Hematopoietic multipotent progenitor cell treated with erythropoietin and hydrocortisone succinate and interleukin-3 and kit ligand, for 4 days (in vitro differentiated cells): ENCODE data around the gene IRS1.

Experiments used
- DNase-seq: peaks from one replicate; pipeline ENCODE4 v3.0.0-alpha.2; 2015

Gene IRS1

DNA sequence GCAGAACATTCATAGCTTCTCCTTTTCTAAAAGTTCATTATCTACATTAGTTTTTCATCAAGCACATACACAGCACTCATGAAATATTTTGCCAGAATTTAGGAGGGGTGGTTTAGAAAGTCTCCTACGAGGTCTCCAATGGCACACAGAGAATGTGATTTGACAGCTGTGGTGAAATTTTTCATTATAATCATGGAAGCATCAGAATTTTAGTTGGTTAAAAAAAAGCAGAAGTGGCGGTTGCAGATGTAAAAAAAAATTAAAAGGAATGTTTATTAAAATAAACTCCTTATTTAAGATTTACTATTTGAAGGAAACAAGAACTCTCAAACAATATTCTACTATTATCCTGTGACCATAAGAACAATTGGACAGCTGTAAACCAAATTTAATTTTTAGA, 25.4 kb upstream of the IRS1 start:
- DNase-seq = peak; percentile 39

DNA sequence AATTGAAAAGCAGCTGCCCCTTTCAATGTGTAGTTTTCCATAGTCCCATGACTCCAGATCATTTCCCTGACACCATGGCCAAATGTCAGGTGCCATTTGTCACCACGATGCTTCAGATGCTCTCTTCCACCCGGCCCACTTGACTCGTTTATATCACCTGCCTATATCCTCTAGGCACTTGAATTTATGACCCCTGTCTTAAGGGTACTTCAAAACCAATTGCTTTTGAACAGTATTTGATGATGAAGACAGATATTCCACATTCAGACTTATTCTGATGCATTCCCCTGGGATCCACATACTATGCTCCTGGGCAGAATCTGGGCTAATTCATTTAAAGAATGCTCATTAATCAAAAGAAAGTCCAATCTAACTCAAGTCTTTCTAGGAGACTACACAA, 19.3 kb upstream of the IRS1 start:
- DNase-seq = no peak

GRCh38 chr2:226813148-226813701, 13.6 kb upstream of the IRS1 start:
- DNase-seq = peak; percentile 38

DNA sequence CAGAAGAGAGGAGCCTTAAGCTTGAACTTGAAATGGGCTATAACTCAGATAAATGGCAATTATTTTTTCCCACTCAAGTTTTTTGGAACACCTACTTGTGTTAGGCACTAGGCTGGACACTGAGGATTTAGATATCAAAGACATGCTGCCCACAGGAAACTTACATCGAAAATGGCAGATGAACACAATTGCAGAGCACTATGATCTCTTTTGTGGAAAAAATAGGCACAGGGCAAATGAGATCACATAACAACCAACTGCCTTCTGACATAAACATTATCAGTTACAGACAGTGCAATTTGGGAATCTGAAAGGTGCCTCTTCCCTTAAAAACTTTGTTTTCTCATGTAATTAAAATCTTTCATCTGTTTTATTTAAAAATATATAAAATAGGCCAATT, 3.8 kb upstream of the IRS1 start:
- no peak for DNase-seq

GRCh38 chr2:226802573-226802972, 3.0 kb upstream of the IRS1 start:
- peak; percentile 88 for DNase-seq

DNA sequence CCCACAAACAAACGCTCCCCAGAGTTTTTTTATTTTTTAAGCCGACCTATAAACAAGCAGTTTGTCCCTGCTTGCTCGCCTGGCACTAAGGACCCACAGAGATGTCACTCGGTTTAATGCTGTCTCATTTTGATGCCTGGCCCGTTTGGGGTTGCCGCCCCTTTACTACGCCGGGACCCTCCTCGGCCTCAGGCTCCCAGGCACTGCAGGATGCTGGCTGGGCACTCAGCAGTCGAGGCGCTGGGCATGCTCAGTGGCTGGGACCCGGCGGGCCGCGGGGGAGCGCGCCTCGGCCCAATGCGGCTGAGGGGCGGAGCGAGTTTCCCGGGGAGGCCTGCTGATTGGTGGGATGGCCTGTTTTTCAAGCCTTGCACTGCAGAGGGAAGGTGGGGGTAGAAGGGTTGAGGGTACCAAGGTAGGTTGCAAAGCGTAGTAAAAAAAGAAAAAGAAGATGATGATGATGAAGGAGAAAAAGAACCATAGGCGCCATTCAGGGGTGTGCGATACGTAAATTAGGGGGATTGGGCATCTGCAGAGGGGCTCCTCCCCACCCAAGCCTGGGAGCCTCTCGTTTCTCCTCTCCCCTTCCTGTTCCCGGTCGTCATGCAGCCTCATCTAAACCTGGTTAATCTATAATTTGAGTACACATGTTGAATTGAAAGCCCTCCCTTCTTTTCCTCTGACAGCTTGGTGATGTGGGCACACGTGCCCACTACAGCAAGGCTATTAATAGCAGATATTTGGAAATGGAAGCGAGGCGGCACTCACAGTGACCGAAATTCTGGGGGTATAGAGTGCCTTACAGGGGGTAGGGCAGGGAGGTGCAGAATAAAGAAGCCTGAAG, 1.5 kb upstream of the IRS1 start:
- peak; percentile 50 for DNase-seq

GRCh38 chr2:226799976-226800940, 638 bp upstream of the IRS1 start:
- no peak for DNase-seq

- DNase-seq = peak; percentile 52
Observed at GRCh38 chr2:226798422-226799210, 1.0 kb downstream of the IRS1 start.

- no peak for DNase-seq
Observed at GRCh38 chr2:226797989-226798421, 1.6 kb downstream of the IRS1 start.

DNA sequence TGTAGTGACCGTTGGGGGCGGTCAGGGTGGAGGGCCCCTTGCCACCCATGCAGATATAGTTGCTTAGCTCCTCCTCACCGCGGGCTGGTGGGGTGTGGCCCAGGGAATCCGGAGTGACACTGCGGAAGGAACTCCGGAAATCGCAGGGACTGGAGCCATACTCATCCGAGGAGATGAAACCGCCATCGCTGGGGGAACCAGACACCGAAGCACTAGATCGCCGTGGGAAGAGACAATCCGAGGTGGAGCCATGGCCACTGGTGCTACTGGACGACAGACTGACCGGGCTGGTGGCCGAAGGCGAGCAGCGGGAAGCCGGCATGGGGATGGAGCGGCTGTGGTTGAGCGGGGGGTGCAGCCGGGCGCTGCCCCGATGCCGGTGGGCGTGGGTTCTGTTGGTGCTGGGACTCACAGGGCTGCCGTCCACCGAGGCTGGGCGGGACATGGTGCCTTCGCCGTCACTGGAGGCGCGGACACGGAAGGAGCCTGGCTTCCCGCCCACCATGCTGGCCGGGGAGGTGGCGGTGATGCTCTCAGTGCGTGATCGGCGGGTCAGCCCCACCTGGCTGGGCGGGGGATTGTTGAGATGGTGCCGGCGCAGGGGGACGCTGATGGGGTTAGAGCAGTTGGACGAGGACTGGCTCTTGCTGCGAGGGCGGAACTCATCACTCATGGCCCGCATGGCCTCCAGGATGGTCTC, 2.2 kb downstream of the IRS1 start:
- DNase-seq = no peak

DNA sequence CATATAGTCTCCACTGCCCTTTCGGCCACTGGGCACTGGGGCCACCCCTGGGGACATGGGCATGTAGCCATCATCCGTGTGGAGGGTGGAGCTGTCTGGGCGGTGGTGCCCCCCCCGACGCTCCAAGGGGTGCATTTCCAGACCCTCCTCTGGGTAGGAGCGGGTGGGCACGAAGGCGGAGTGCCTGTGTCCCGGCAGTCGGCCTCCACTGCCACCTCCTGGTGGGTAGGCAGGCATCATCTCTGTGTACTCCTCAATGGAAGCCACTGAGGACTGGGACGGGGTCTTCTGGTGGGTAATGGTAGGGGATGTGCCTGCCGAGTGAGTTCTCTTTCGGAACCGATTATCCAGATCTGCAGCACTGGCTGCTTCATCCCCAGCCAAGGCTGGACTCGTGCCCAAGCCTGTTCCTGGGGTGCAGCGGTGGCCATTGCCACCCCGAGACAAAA, 2.8 kb downstream of the IRS1 start:
- DNase-seq = peak; percentile 32

DNA sequence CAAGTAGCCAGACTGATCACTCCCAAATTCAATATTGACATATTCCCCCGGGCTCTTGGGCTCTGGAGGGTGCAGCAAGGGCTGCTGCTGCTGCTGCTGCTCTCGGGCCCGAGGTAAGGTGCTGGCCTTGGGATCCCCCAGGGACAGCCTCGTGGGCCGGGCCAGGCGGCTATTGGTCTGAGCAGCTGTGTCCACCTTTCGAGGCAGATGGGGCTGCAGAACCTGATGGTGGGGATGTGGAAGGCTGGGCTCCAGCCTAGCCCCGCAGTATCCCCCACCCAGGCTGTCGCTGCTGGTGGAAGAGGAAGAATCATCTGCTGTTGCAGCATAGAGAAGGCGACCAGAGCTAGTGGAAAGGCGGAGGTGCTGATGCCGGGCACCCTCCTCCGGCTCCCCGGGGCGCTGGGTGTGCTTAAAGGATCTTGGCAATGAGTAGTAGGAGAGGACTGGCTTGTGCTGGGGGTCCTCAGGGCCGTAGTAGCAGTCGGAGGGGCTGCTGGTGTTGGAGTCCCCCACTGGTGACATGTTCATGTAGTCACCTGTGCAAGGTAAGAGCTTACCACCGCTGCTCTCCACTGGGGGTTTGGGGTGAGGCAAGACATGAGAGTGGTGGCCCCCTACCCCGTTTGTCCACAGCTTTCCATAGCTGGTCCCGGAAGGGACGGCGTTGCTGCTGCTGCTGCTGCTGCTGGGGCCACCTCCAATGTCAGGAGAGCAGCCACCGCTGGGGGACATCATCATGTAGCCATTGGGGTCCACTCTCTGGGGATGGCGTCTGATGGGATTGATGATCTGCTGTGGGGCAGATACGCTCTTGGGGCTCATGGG, 3.4 kb downstream of the IRS1 start:
- no peak for DNase-seq

- DNase-seq = no peak
Observed at GRCh38 chr2:226795281-226796011, 4.2 kb downstream of the IRS1 start.

DNA sequence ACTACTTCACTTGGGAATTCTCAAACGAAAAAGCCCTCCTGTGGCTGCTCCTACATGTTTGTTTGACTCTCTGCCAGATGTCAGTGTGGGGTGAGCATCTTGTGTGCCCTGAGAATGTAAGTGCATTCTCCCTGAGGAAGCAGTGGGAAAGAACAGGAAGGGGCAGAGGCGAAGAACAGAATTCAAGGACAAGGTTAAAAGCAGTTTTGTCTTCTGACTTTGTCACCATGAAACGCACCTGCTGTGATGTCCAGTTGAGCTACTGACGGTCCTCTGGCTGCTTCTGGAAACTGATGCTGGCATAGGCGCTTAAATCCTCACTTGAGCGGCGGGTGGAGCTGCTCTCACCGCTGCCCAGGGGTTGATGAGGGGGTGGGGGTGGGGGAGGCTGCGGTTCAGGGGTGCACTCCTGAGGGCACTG, 4.9 kb downstream of the IRS1 start:
- DNase-seq = no peak

DNA sequence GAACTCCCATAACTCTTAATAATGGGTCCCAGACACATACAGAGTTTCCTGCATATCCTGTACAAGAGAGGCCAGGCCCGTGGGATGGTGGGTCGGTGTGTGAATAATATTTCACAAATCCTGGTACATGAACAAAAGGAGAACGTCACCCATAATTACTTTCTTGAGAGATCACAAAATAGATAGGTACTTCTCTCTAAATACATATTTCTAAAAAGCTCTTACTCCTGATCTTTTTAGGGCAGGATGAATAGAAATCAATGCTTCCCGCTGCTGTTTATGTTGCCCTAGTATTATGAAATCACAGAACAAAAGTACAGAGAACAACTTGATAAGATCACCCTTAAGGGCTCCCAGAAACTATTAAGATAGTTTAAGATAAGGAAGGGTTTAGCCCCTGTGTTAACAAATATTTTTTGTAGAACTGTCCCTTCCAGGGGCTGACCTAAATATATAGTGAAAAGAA, 5.4 kb downstream of the IRS1 start:
- no peak for DNase-seq

- no peak for DNase-seq
Observed at GRCh38 chr2:226793646-226794045, 6.0 kb downstream of the IRS1 start.

GRCh38 chr2:226792155-226792881, 7.3 kb downstream of the IRS1 start:
- no peak for DNase-seq

DNA sequence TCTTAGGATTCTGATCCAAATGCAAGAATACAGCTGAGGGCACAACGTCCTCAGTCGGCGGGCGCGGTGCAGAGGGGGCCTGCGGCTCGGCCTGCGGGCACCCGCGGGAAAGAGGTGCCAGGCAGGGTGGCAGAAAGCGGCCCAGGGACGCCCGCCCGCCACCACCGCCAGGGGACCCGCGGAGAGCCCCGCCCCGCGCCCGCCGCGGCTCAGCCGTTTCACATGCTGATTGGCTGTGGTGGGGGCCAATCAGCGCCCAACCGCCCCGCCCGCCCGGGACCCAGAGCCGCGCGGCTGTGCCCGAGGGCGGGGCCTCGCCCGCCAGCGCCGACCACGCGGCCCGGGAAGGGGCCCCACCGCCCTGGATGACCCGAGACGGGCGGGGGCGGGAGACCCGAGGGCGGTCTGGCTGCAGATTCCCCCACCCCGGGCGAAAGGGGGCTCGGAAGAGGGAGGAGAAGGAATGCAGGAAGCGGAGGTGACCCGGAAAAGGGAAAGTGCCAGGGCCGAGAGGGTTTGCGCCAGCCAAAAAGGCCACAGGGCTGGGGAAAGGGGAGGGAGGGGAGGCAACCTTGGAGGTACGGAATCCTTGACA, 8.0 kb downstream of the IRS1 start:
- DNase-seq = peak; percentile 94

DNA sequence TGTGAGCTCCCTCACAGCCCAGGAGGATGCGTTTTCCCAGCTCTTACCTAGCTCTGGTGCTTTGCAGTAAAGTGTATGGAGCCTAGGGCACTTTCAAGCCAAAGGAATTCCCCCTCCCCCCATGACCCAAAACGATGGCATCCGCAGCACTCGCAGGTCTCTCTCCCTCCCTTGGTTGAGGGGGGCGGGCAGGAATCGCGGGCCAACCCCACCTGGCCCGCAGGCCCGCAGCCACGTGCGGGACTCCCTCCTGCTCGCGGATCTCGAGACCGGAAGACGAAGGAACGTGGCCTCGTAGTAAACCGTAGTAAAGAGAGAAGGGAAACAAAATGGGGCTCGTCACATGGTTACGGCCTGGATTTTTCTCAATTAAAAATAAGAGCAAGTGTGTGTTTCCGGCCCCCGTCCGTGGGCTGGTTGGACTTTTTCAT, 8.5 kb downstream of the IRS1 start:
- peak; percentile 73 for DNase-seq
